Lung (tissue), 12 donors: ENCODE measurements around the gene ERFE. TPM values are rescaled to one million over a fixed set of nuclear protein-coding genes. Genes with fewer than 3 reads are reported as not detected.
A peak's percentile ranks its signal among the peaks of the same experiment; 100 is the strongest.

Source experiments
- ATAC-seq: fragments of 200-7000 bp; cut with Tn5 transposase; one replicate; pipeline ENCODE4 v1.9.1; 2020; ENCODE audit warnings: moderate number of reproducible peaks; ENCODE audit not compliant: insufficient read depth, low FRiP score
- DNase-seq, 3 donors: peaks; one replicate each; pipeline ENCODE4 v3.0.0-alpha.2; 2013 to 2017
- H3K27ac ChIP-seq, 2 donors: one replicate each; pipeline ENCODE4 v1.5.1; 2013; ENCODE audit warnings: mild to moderate bottlenecking in 2 of 2, moderate library complexity in 2 of 2, control low read depth in 1 of 2, inconsistent platforms in 1 of 2, low read depth in 1 of 2, low read length in 1 of 2
- H3K27me3 ChIP-seq, 3 donors: one replicate each; pipeline ENCODE4 v1.5.1; 2013; ENCODE audit warnings: low read length in 2 of 3; ENCODE audit not compliant: control insufficient read depth in 3 of 3, insufficient read depth in 3 of 3
- H3K36me3 ChIP-seq, 4 donors: one replicate each; pipeline ENCODE4 v1.5.1; 2013; ENCODE audit warnings: low read length in 4 of 4, mild to moderate bottlenecking in 1 of 4, moderate library complexity in 1 of 4; ENCODE audit not compliant: control insufficient read depth in 4 of 4, insufficient read depth in 4 of 4
- H3K4me1 ChIP-seq, 5 donors: one replicate each; pipeline ENCODE4 v1.5.1; 2013; ENCODE audit warnings: low read length in 5 of 5, mild to moderate bottlenecking in 2 of 5, moderate library complexity in 1 of 5; ENCODE audit not compliant: control insufficient read depth in 5 of 5, insufficient read depth in 5 of 5
- H3K4me3 ChIP-seq: one replicate; pipeline ENCODE4 v1.5.1; 2013; ENCODE audit warnings: mild to moderate bottlenecking, control low read depth, moderate library complexity
- H3K9ac ChIP-seq, 2 donors: one replicate each; pipeline ENCODE4 v1.5.1; 2013; ENCODE audit warnings: low read length in 2 of 2, control low read depth in 1 of 2; ENCODE audit not compliant: insufficient read depth in 1 of 2
- H3K9me3 ChIP-seq, 4 donors: one replicate each; pipeline ENCODE4 v1.5.1; 2013; ENCODE audit warnings: low read length in 3 of 4, mild to moderate bottlenecking in 1 of 4, moderate library complexity in 1 of 4; ENCODE audit not compliant: control insufficient read depth in 4 of 4, insufficient read depth in 3 of 4
- CTCF ChIP-seq: IDR thresholded peaks from 2 replicates; pipeline ENCODE4 v1.5.1; 2012; ENCODE audit warnings: mild to moderate bottlenecking; ENCODE audit errors: control extremely low read depth, extremely low read depth
- WGBS, 2 donors: extraction: QIAGEN DNeasy Blood & Tissue Kit; methylation state at CpG; one replicate each; pipeline ENCODE4 v1.1.7; 2013; 5-methylcytosine and 5-hydroxymethylcytosine counted together
- polyA plus RNA-seq, 2 donors: library from polyadenylated mRNA; stranded (reverse); fragments of 200-250 nt; gene quantifications; one replicate each; pipeline ENCODE4 v1.2.1, GENCODE V29; 2013
- total RNA-seq, 2 donors: library from RNA; depleted of rRNA in 1 of 2; stranded (reverse); fragments of >200 nt in 1 of 2; gene quantifications; one replicate each; pipeline ENCODE4 v1.2.1, GENCODE V29; 2014 to 2021
- donor health status: control.
- donor health status: control.
- donor health status: Bipolar disorder and iron deficiency.
- donor health status: healthy.
- donor health status: DM: yes; HTN: yes; CAD: no.

Gene ERFE
- total and polyA plus RNA-seq, 4 donors: 0.52 to 0.54 (median 0.54) TPM; not detected in 1

GRCh38 chr2:238138331-238139195 lies 20.2 kb upstream of the ERFE start, which contains the start of gene KLHL30:
TSS of gene KLHL30 (plus strand) at chr2:238138668. CDS start at chr2:238140755, 2,087 bp downstream.
- DNase-seq: no peak
- H3K27ac ChIP-seq: peak within 1 kb of the TSS in 1 of 2 donors; percentile 50

GRCh38 chr2:238139196-238140039 lies 19.4 kb upstream of the ERFE start:
- no peak overlapping the region for H3K4me3 ChIP-seq
- peak overlapping the region in 1 of 2 donors; percentile 50 for H3K27ac ChIP-seq
- 59 to 61% methylated on average over 56 of the region's 56 CpGs for WGBS, 2 donors
- no peaks in the 10 kb centered on the region for H3K9me3 ChIP-seq
- H3K36me3 ChIP-seq: no peaks in the 10 kb centered on the region
- no peak for TF ChIP-seq CTCF
- peaks cover 3 to 23% (median 7%) of the 10 kb centered on the region in 5 donors for H3K4me1 ChIP-seq
- H3K9ac ChIP-seq: no peak overlapping the region
- peaks cover 0 to 2% (median 0%) of the 10 kb centered on the region in 3 donors for H3K27me3 ChIP-seq
- ATAC-seq (no peak), DNase-seq (no peak)

More at GRCh38 chr2:238138331-238139195, 20.2 kb upstream of the ERFE start, which contains the start of gene KLHL30:
- Histone ChIP-seq H3K36me3 (no peaks in the 10 kb centered on the region), H3K9ac (no peak within 1 kb of the TSS), H3K4me3 (no peak within 1 kb of the TSS), H3K9me3 (no peaks in the 10 kb centered on the region), H3K4me1 (peaks cover 3 to 22% (median 7%) of the 10 kb centered on the region in 5 donors), H3K27me3 (peaks cover 0 to 2% (median 0%) of the 10 kb centered on the region in 3 donors)
- TF ChIP-seq CTCF: no peak
- WGBS, 2 donors: 71 to 80% methylated on average over 22 of the region's 22 CpGs
- no peak for ATAC-seq

- H3K4me1 ChIP-seq: peaks cover 3 to 23% (median 7%) of the 10 kb centered on the region in 5 donors
- no peaks in the 10 kb centered on the region for H3K36me3 ChIP-seq
- 93 to 94% methylated on average over 7 of the region's 7 CpGs for WGBS, 2 donors
- no peak for TF ChIP-seq CTCF
- ATAC-seq (no peak), DNase-seq (no peak)
- peaks cover 0 to 2% (median 0%) of the 10 kb centered on the region in 3 donors for H3K27me3 ChIP-seq
- no peak overlapping the region for H3K27ac ChIP-seq
- H3K4me3 ChIP-seq: no peak overlapping the region
- H3K9ac ChIP-seq: no peak overlapping the region
- no peaks in the 10 kb centered on the region for H3K9me3 ChIP-seq
Measured at GRCh38 chr2:238140040-238140439, 18.7 kb upstream of the ERFE start.
